ENCODE data around the gene ADRA2C.
A peak's percentile ranks its signal among the peaks of the same experiment; 100 is the strongest.

Gene ADRA2C

GRCh38 chr4:3729188-3729881 is 36.9 kb upstream of the ADRA2C start:
- peak; percentile 55 to 86 for DNase-seq
- intact Hi-C loops (cut with DNase I; ENCODE audit: low total_unique reads): no loop called here

GRCh38 chr4:3729882-3730226 is 36.3 kb upstream of the ADRA2C start:
- no peak for DNase-seq
- Histone ChIP-seq H3K4me1 (peaks cover 0 to 48% (median 14%) of the 10 kb centered on the region in 4 donors), H3K4me3 (no peak overlapping the region), H3K36me3 (no peaks in the 10 kb centered on the region), H3K9me3 (no peaks in the 10 kb centered on the region), H3K27me3 (peaks cover 0 to 20% of the 10 kb centered on the region in 2 donors), H3K27ac (peak overlapping the region; percentile 77 to 88)
- intact Hi-C loops (cut with DNase I; ENCODE audit: low total_unique reads): no loop called here
- TF ChIP-seq CTCF (IDR thresholded peaks at IDR 0.05): no peak

More at GRCh38 chr4:3729188-3729881, 36.9 kb upstream of the ADRA2C start:
- TF ChIP-seq CTCF (IDR thresholded peaks at IDR 0.05): no peak
- H3K4me3 ChIP-seq: no peak overlapping the region
- H3K36me3 ChIP-seq: no peaks in the 10 kb centered on the region
- H3K9me3 ChIP-seq: no peaks in the 10 kb centered on the region
- H3K27me3 ChIP-seq: peaks cover 0 to 22% of the 10 kb centered on the region in 2 donors
- H3K27ac ChIP-seq: peak overlapping the region; percentile 77 to 88
- H3K4me1 ChIP-seq: peaks cover 0 to 53% (median 18%) of the 10 kb centered on the region in 4 donors

- peaks cover 0 to 40% (median 7%) of the 10 kb centered on the region in 4 donors for H3K4me1 ChIP-seq
- no peaks in the 10 kb centered on the region for H3K9me3 ChIP-seq
- no peak overlapping the region for H3K4me3 ChIP-seq
- intact Hi-C loops (cut with DNase I; ENCODE audit: low total_unique reads): no loop called here
- H3K36me3 ChIP-seq: no peaks in the 10 kb centered on the region
- peak overlapping the region; percentile 77 to 88 for H3K27ac ChIP-seq
- no peak for DNase-seq
- H3K27me3 ChIP-seq: peaks cover 0 to 13% of the 10 kb centered on the region in 2 donors
- TF ChIP-seq CTCF (IDR thresholded peaks at IDR 0.05): no peak
Measured at GRCh38 chr4:3730422-3731190, 35.6 kb upstream of the ADRA2C start.

- no peak overlapping the region for H3K27ac ChIP-seq
- DNase-seq: no peak
- peaks cover 0 to 31% (median 3%) of the 10 kb centered on the region in 4 donors for H3K4me1 ChIP-seq
- intact Hi-C loops (cut with DNase I; ENCODE audit: low total_unique reads): no loop called here
- H3K27me3 ChIP-seq: peaks cover 0 to 3% of the 10 kb centered on the region in 2 donors
- H3K9me3 ChIP-seq: peaks cover 0 to 4% (median 0%) of the 10 kb centered on the region in 3 donors
- no peak for TF ChIP-seq CTCF (IDR thresholded peaks at IDR 0.05)
- no peak overlapping the region for H3K4me3 ChIP-seq
- no peaks in the 10 kb centered on the region for H3K36me3 ChIP-seq
Measured at GRCh38 chr4:3732076-3733028, 33.8 kb upstream of the ADRA2C start.

GRCh38 chr4:3733195-3733594 is 33.0 kb upstream of the ADRA2C start:
- TF ChIP-seq CTCF (IDR thresholded peaks at IDR 0.05): no peak
- Histone ChIP-seq H3K4me3 (no peak overlapping the region), H3K36me3 (no peaks in the 10 kb centered on the region), H3K9me3 (peaks cover 0 to 4% (median 0%) of the 10 kb centered on the region in 3 donors), H3K27ac (no peak overlapping the region), H3K4me1 (peaks cover 0 to 29% (median 3%) of the 10 kb centered on the region in 4 donors), H3K27me3 (peaks cover 0 to 3% of the 10 kb centered on the region in 2 donors)
- no peak for DNase-seq
- intact Hi-C loops (cut with DNase I; ENCODE audit: low total_unique reads): no loop called here
